Endothelial cell of umbilical vein (primary cell): ENCODE measurements around the gene TPH2. TPM values are rescaled to one million over a fixed set of nuclear protein-coding genes. Genes with fewer than 3 reads are reported as not detected.

Experiments
- BruUV-seq: library from RNA; stranded (reverse); fragments of 400-500 nt; replicated peaks from 2 replicates; lab custom pipeline; 2021; lab: Mats Ljungman, UMichigan
- CTCF ChIA-PET: fragments of 300-600, 350-600 bp; sonication (Branson Sonifier 250); formaldehyde crosslinking; loops from one replicate; lab custom pipeline; 2021; ENCODE audit warnings: antibody characterized with exemption, inconsistent platforms; lab: Charles Lee
- POLR2A ChIA-PET: fragments of 300-600, 350-600 bp; sonication (Branson Sonifier 250); formaldehyde crosslinking; loops from one replicate; lab custom pipeline; 2021; ENCODE audit warnings: antibody characterized with exemption, inconsistent platforms; lab: Charles Lee
- DNase-seq: peaks from one replicate; pipeline ENCODE4 v3.0.0-alpha.2; 2011; ENCODE audit warnings: low read depth, low spot score
- FAIRE-seq: peaks from 2 replicates; lab custom pipeline; 2011; peaks lifted over from hg19 to GRCh38; lab: Jason Lieb, UNC
- H2AFZ ChIP-seq: 2 replicates; pipeline ENCODE4 v1.6.0; 2012; ENCODE audit warnings: low read depth, low read length, control low read depth, inconsistent platforms
- H3K27ac ChIP-seq: 2 replicates; pipeline ENCODE4 v1.5.1; 2011; ENCODE audit warnings: low read depth, mild to moderate bottlenecking, control low read depth, low read length, moderate library complexity; ENCODE audit not compliant: insufficient read depth
- H3K27me3 ChIP-seq, 2 experiments: 2 replicates each; pipeline versions ENCODE4 v1.6.0 to v1.6.1; 2011; ENCODE audit warnings: low read length in 2 of 2, mixed read lengths in 1 of 2; ENCODE audit not compliant: control insufficient read depth in 2 of 2, insufficient read depth in 2 of 2
- H3K36me3 ChIP-seq, 2 experiments: 2 replicates in 1 of 2; 3 replicates in 1 of 2; pipeline ENCODE4 v1.5.1; 2011; ENCODE audit warnings: low read length in 2 of 2, mild to moderate bottlenecking in 1 of 2, moderate library complexity in 1 of 2; ENCODE audit not compliant: control insufficient read depth in 2 of 2, insufficient read depth in 2 of 2; ENCODE audit errors: extremely low read depth in 1 of 2
- H3K4me1 ChIP-seq: 3 replicates; pipeline ENCODE4 v1.5.1; 2011; ENCODE audit warnings: mild to moderate bottlenecking, low read length; ENCODE audit not compliant: control insufficient read depth, insufficient read depth; ENCODE audit errors: extremely low read depth
- H3K4me2 ChIP-seq: 2 replicates; pipeline ENCODE4 v1.6.1; 2011; ENCODE audit warnings: low read length, control low read depth, mixed read lengths; ENCODE audit not compliant: insufficient read depth
- H3K4me3 ChIP-seq, 3 experiments: fragments of 200-600 bp in 1 of 3; sonication (generic), shearing (Covaris generic) in 1 of 3; replicated peaks in 1 of 3; 2 replicates each; pipeline ENCODE4 v1.5.1; 2011 to 2016; ENCODE audit warnings: control low read depth in 3 of 3, low read length in 3 of 3, mild to moderate bottlenecking in 2 of 3, inconsistent platforms in 1 of 3, low read depth in 1 of 3, moderate library complexity in 1 of 3; ENCODE audit not compliant: insufficient read depth in 1 of 3
- H3K79me2 ChIP-seq: 2 replicates; pipeline ENCODE4 v1.6.0; 2012; ENCODE audit warnings: low read length, inconsistent platforms; ENCODE audit not compliant: control insufficient read depth, insufficient read depth
- H3K9ac ChIP-seq: replicated peaks from 2 replicates; pipeline ENCODE3; 2011; ENCODE audit warnings: low read length, control low read depth; ENCODE audit not compliant: insufficient read depth; ENCODE audit errors: extremely low read depth
- H3K9me1 ChIP-seq: replicated peaks from 3 replicates; pipeline ENCODE4 v1.6.0; 2011; ENCODE audit warnings: mild to moderate bottlenecking, low read length; ENCODE audit not compliant: control insufficient read depth, insufficient read depth; ENCODE audit errors: extremely low read depth
- H3K9me3 ChIP-seq: replicated peaks from 2 replicates; pipeline ENCODE4 v1.5.1; 2012; ENCODE audit warnings: low read length, inconsistent platforms; ENCODE audit not compliant: control insufficient read depth, insufficient read depth
- H4K20me1 ChIP-seq: replicated peaks from 2 replicates; pipeline ENCODE3; 2011; ENCODE audit warnings: mild to moderate bottlenecking, low read length; ENCODE audit not compliant: control insufficient read depth, insufficient read depth; ENCODE audit errors: extremely low read depth
- EZH2 ChIP-seq: IDR thresholded peaks from 2 replicates; pipeline ENCODE4 v1.6.1; 2012; ENCODE audit warnings: borderline replicate concordance, low read depth, mild to moderate bottlenecking, moderate library complexity, low read length, inconsistent platforms; ENCODE audit not compliant: severe bottlenecking
- FOS ChIP-seq: IDR thresholded peaks from 2 replicates; pipeline ENCODE4 v1.6.1; 2011; ENCODE audit warnings: mild to moderate bottlenecking, low read length, moderate library complexity, borderline replicate concordance; ENCODE audit not compliant: insufficient read depth
- GATA2 ChIP-seq: IDR thresholded peaks from 2 replicates; pipeline ENCODE4 v1.7.0; 2011; ENCODE audit warnings: low read depth, mild to moderate bottlenecking, moderate library complexity, mixed read lengths, low read length; ENCODE audit not compliant: insufficient read length, insufficient read depth
- JUN ChIP-seq: IDR thresholded peaks from 2 replicates; pipeline ENCODE4 v1.6.1; 2011; ENCODE audit warnings: borderline replicate concordance, low read depth; ENCODE audit not compliant: insufficient read length, insufficient read depth
- MYC ChIP-seq: IDR thresholded peaks from one replicate; pipeline ENCODE4 v1.6.1; 2011; ENCODE audit warnings: mild to moderate bottlenecking, low read depth, low read length
- POLR2AphosphoS5 ChIP-seq: IDR thresholded peaks from 2 replicates; pipeline ENCODE4 v1.6.1; 2012; ENCODE audit warnings: low read depth, mild to moderate bottlenecking, control low read depth, low read length, moderate library complexity; ENCODE audit not compliant: insufficient read depth
- dilution Hi-C: fragments of 300-500 bp; cut with MboI; formaldehyde crosslinking; loops from one replicate; pipeline ENCODE4 v1.15.0; 2019; ENCODE audit warnings: low sequenced_read_pairs; ENCODE audit not compliant: extremely low pct_ligation_motif_present
- intact Hi-C: fragments of 100-400 bp; cut with micrococcal nuclease; formaldehyde crosslinking; loops from one replicate; pipeline ENCODE4 v1.10.0; 2022
- polyA plus RNA-seq, 4 experiments: library from polyadenylated mRNA; depleted of rRNA in 3 of 4; stranded (reverse) in 3 of 4; unstranded in 1 of 4; fragments of >200 nt; gene quantifications; 2 replicates each; pipeline versions ENCODE4 v1.2.1 to v1.2.3, GENCODE V29; 2011 to 2012; ENCODE audit warnings: missing spikeins in 1 of 4
- total RNA-seq: library from RNA; stranded (reverse); gene quantifications from 2 replicates; pipeline ENCODE4 v1.2.3, GENCODE V29; 2021
- TF ChIP-seq, protein P1 (sequence below), 2 donors: IDR thresholded peaks; 1 replicate in 1 of 2; 2 replicates in 1 of 2; pipeline ENCODE4 v1.5.1; 2011; ENCODE audit warnings: low read length in 2 of 2, mild to moderate bottlenecking in 2 of 2, moderate library complexity in 2 of 2, control low read depth in 1 of 2, inconsistent platforms in 1 of 2, low read depth in 1 of 2; ENCODE audit not compliant: insufficient read depth in 1 of 2; ENCODE audit errors: extremely low read depth in 1 of 2

Gene TPH2
- total and polyA plus RNA-seq, 2 donors (not counting 3 experiments of a cell fraction or from before 2014, with no cell fraction given): not detected

DNA sequence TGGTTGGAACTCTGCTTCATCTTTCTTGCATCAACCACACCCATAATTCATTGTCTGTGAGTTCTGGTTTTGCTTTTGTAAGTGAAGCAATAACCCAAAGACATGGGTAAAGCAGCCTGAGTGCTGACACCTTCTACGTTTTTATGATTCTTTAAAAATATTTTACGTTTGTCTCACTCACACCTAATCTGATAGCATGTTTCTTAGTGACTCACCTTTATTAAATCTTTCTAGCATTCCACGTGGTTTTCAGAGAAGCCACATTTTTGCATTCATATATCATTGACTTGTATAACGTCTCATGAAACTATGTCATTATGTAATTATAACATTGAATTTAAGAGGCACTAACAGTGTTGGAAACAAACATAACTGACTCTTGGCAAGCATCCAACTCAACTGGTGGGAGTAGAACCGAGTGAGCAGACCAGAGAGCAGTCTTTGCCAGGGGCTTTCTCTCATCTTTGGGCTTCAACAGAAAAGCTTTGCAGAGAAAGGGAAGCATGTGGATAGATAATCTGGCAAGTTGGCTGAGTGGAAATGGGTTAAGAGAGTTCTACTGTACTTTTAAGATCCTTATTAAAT, 118.8 kb downstream of the TPH2 start:
- dilution Hi-C loops (no loop called here), intact Hi-C loops (no loop called here)
- no peaks in the 10 kb centered on the region for H3K4me1 ChIP-seq
- H3K4me3 ChIP-seq: no peak overlapping the region
- DNase-seq: no peak
- no peaks in the 10 kb centered on the region for H3K27me3 ChIP-seq
- no peaks in the 10 kb centered on the region for H3K36me3 ChIP-seq
- no peaks in the 10 kb centered on the region for H3K9me1 ChIP-seq
- POLR2A ChIA-PET: no interaction called here
- no peaks in the 10 kb centered on the region for H3K79me2 ChIP-seq
- no peak for FAIRE-seq
- H2AFZ ChIP-seq: no peak overlapping the region
- H3K4me2 ChIP-seq: no peak overlapping the region
- no peaks in the 10 kb centered on the region for H4K20me1 ChIP-seq
- CTCF ChIA-PET: no interaction called here
- no peak overlapping the region for H3K27ac ChIP-seq
- H3K9me3 ChIP-seq: no peaks in the 10 kb centered on the region
- TF ChIP-seq EZH2 (no peak), MYC (no peak), POLR2AphosphoS5 (no peak), JUN (no peak), GATA2 (no peak), FOS (no peak)
- TF ChIP-seq, protein P1, sequence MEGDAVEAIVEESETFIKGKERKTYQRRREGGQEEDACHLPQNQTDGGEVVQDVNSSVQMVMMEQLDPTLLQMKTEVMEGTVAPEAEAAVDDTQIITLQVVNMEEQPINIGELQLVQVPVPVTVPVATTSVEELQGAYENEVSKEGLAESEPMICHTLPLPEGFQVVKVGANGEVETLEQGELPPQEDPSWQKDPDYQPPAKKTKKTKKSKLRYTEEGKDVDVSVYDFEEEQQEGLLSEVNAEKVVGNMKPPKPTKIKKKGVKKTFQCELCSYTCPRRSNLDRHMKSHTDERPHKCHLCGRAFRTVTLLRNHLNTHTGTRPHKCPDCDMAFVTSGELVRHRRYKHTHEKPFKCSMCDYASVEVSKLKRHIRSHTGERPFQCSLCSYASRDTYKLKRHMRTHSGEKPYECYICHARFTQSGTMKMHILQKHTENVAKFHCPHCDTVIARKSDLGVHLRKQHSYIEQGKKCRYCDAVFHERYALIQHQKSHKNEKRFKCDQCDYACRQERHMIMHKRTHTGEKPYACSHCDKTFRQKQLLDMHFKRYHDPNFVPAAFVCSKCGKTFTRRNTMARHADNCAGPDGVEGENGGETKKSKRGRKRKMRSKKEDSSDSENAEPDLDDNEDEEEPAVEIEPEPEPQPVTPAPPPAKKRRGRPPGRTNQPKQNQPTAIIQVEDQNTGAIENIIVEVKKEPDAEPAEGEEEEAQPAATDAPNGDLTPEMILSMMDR (IDR thresholded peaks at IDR 0.05; ENCODE audit: extremely low read depth in 1 of 2, insufficient read depth in 1 of 2, low read depth in 1 of 2, low read length in 2 of 2): no peak
- no peak overlapping the region for H3K9ac ChIP-seq
- no TSS peak for BruUV-seq
